HepG2 (cell line): Measurements from ENCODE around the gene AQP10. TPM values are rescaled to one million over a fixed set of nuclear protein-coding genes. Genes with fewer than 3 reads are reported as not detected.
A peak's percentile ranks its signal among the peaks of the same experiment; 100 is the strongest.

ENCODE experiments used
- ATF7 ChIP-seq, 2 experiments: fragments of 450-650 bp in 1 of 2; sonication (generic) in 1 of 2; formaldehyde crosslinking in 1 of 2; IDR thresholded peaks; 2 replicates each; pipeline versions ENCODE4 v1.4.0 to v1.6.1; 2016 to 2020; ENCODE audit warnings: antibody characterized with exemption in 1 of 2, mild to moderate bottlenecking in 1 of 2, missing genetic modification reagents in 1 of 2
- HOXD1 ChIP-seq: sonication (generic); formaldehyde crosslinking; IDR thresholded peaks from 2 replicates; pipeline ENCODE4 v1.5.0; 2020; ENCODE audit warnings: missing genetic modification reagents
- MAFF ChIP-seq: IDR thresholded peaks from 2 replicates; pipeline ENCODE4 v1.6.1; 2011; ENCODE audit warnings: low read depth, low read length, improper control_type of control experiment
- MTA3 ChIP-seq: sonication (generic); formaldehyde crosslinking; IDR thresholded peaks from 2 replicates; pipeline ENCODE4 v1.4.0; 2020; ENCODE audit warnings: missing genetic modification reagents
- NFE2 ChIP-seq: sonication (generic); formaldehyde crosslinking; IDR thresholded peaks from 2 replicates; pipeline ENCODE4 v1.4.0; 2020; ENCODE audit warnings: missing genetic modification reagents
- PCBP2 ChIP-seq: fragments of 200-400 bp; formaldehyde crosslinking; optimal IDR thresholded peaks from 2 replicates; pipeline ENCODE3; 2018; ENCODE audit warnings: low read length, low read depth; ENCODE audit not compliant: poor library complexity, severe bottlenecking
- PHF20 ChIP-seq: sonication (generic); formaldehyde crosslinking; IDR thresholded peaks from 2 replicates; pipeline ENCODE4 v1.5.0; 2020; ENCODE audit warnings: mild to moderate bottlenecking, missing genetic modification reagents
- PTBP1 ChIP-seq: fragments of 200-400 bp; formaldehyde crosslinking; IDR thresholded peaks from 2 replicates; pipeline ENCODE4 v1.6.1; 2018; ENCODE audit warnings: low read length, low read depth; ENCODE audit not compliant: poor library complexity, severe bottlenecking
- SIX1 ChIP-seq: sonication (generic); formaldehyde crosslinking; IDR thresholded peaks from 2 replicates; pipeline ENCODE4 v1.4.0; 2020; ENCODE audit warnings: missing genetic modification reagents, borderline replicate concordance
- SMARCE1 ChIP-seq: fragments of 450-650 bp; IDR thresholded peaks from 2 replicates; pipeline ENCODE4 v1.6.1; 2017; ENCODE audit warnings: borderline replicate concordance
- ZBTB33 ChIP-seq: sonication (generic); formaldehyde crosslinking; IDR thresholded peaks from 2 replicates; pipeline ENCODE4 v1.4.0; 2020; ENCODE audit warnings: missing genetic modification reagents
- ZBTB46 ChIP-seq: sonication (generic); formaldehyde crosslinking; IDR thresholded peaks from 2 replicates; pipeline ENCODE4 v1.4.0; 2020; ENCODE audit warnings: mild to moderate bottlenecking, missing genetic modification reagents, borderline replicate concordance
- ZNF232 ChIP-seq: sonication (generic); formaldehyde crosslinking; IDR thresholded peaks from 2 replicates; pipeline ENCODE4 v1.4.0; 2020; ENCODE audit warnings: missing genetic modification reagents, borderline replicate concordance
- ZNF589 ChIP-seq: sonication (generic); formaldehyde crosslinking; conservative IDR thresholded peaks from 2 replicates; pipeline ENCODE4 v1.8.0; 2022; ENCODE audit warnings: mild to moderate bottlenecking, moderate library complexity, missing genetic modification reagents
- ZNF768 ChIP-seq: sonication (generic); formaldehyde crosslinking; IDR thresholded peaks from 2 replicates; pipeline ENCODE4 v1.4.0; 2020; ENCODE audit warnings: missing genetic modification reagents
- polyA plus RNA-seq, 8 experiments: library from polyadenylated mRNA; depleted of rRNA in 3 of 8; stranded (reverse) in 7 of 8; unstranded in 1 of 8; fragments of >200 nt; fragmentation: Illumina TruSeq in 4 of 8; extraction: Trizol in 4 of 8; gene quantifications; 2 replicates each; pipeline versions ENCODE4 v1.2.1 to v1.2.3, GENCODE V29; 2011 to 2016; ENCODE audit warnings: low read depth in 4 of 8, missing spikeins in 1 of 8, mixed read lengths in 1 of 8; ENCODE audit not compliant: insufficient read depth in 1 of 8
- total RNA-seq, 5 experiments: library from RNA; depleted of rRNA; stranded (reverse); fragments of >200 nt; fragmentation: Illumina TruSeq; extraction: Trizol; gene quantifications; 2 replicates each; pipeline ENCODE4 v1.2.3, GENCODE V29; 2016; ENCODE audit warnings: low read depth in 1 of 5
- TF ChIP-seq, protein P1 (sequence below): sonication (generic); formaldehyde crosslinking; IDR thresholded peaks from 2 replicates; pipeline ENCODE4 v1.9.0; 2021; ENCODE audit warnings: missing genetic modification reagents, borderline replicate concordance
- TF ChIP-seq, protein P2 (sequence below): sonication (generic); formaldehyde crosslinking; IDR thresholded peaks from 2 replicates; pipeline ENCODE4 v1.4.0; 2020; ENCODE audit warnings: missing genetic modification reagents

The AQP10 gene
- total and polyA plus RNA-seq, 2 of the 13 experiments (the other 11 are each of a cell fraction or from before 2014, with no cell fraction given): 0.30 TPM; not detected in 1

DNA sequence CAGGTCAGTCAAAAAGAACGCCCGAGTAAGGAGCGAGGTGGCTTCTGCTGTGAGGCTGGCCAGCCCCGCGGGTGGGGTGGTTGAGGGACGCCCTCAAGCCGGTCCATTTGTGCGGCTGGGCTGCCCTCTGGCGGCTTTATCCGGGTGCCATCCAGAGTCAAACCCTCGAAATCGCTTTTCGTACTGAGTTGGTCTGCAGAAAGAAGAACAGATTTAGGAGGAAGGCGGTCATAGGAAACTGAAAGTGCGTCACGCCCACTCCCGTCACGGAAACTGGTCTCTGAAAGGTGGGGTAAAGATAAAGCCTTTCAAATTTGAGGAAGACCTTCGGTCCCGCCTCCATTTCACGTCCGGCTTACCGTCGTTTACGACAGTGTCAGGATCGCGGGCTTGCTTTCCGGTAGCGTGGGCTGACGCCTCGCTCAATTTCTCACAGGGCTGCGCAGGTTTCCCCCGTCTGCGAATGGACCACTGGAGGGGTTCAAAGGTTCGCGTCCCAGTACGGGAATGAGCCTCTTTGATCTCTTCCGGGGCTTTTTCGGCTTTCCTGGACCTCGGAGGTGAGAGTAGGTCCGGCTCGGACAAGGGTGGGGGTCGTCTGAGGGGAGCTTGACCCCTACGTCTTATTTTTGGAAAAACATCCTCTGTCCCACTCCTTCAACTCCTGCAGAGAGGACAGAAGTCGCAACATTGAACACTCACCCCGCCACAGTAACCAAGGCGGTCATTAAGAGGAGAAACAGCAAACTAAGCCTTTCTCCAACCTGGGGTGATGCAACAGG lies 48.5 kb upstream of the AQP10 start, which contains the start of gene HAX1 (continued):
- TF ChIP-seq PTBP1: no peak
- 0 out of 2 replicates have a peak, but pooled peaks have one; percentile 2 for TF ChIP-seq ZNF768 (CRISPR knock-in tag)
- TF ChIP-seq ZNF589 (CRISPR knock-in tag): no peak
- TF ChIP-seq NFE2: no peak
- no peak for TF ChIP-seq MTA3
- no peak for TF ChIP-seq HOXD1
- TF ChIP-seq SMARCE1: no peak
- no peak for TF ChIP-seq ZNF232 (CRISPR knock-in tag)
- no peak for TF ChIP-seq PCBP2
- TF ChIP-seq ZBTB33 (CRISPR knock-in tag): 0 out of 2 replicates have a peak, but pooled peaks have one; percentile 8
- TF ChIP-seq SIX1: no peak
- no peak for TF ChIP-seq ATF7 (IDR thresholded peaks at IDR 0.05)
- TF ChIP-seq ATF7 (CRISPR knock-in tag; IDR thresholded peaks at IDR 0.05): no peak
- TF ChIP-seq, protein P1, sequence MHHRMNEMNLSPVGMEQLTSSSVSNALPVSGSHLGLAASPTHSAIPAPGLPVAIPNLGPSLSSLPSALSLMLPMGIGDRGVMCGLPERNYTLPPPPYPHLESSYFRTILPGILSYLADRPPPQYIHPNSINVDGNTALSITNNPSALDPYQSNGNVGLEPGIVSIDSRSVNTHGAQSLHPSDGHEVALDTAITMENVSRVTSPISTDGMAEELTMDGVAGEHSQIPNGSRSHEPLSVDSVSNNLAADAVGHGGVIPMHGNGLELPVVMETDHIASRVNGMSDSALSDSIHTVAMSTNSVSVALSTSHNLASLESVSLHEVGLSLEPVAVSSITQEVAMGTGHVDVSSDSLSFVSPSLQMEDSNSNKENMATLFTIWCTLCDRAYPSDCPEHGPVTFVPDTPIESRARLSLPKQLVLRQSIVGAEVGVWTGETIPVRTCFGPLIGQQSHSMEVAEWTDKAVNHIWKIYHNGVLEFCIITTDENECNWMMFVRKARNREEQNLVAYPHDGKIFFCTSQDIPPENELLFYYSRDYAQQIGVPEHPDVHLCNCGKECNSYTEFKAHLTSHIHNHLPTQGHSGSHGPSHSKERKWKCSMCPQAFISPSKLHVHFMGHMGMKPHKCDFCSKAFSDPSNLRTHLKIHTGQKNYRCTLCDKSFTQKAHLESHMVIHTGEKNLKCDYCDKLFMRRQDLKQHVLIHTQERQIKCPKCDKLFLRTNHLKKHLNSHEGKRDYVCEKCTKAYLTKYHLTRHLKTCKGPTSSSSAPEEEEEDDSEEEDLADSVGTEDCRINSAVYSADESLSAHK (CRISPR knock-in tag): no peak
- TF ChIP-seq, protein P2, sequence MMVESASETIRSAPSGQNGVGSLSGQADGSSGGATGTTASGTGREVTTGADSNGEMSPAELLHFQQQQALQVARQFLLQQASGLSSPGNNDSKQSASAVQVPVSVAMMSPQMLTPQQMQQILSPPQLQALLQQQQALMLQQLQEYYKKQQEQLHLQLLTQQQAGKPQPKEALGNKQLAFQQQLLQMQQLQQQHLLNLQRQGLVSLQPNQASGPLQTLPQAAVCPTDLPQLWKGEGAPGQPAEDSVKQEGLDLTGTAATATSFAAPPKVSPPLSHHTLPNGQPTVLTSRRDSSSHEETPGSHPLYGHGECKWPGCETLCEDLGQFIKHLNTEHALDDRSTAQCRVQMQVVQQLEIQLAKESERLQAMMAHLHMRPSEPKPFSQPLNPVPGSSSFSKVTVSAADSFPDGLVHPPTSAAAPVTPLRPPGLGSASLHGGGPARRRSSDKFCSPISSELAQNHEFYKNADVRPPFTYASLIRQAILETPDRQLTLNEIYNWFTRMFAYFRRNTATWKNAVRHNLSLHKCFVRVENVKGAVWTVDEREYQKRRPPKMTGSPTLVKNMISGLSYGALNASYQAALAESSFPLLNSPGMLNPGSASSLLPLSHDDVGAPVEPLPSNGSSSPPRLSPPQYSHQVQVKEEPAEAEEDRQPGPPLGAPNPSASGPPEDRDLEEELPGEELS (CRISPR knock-in tag): peak; percentile 27; the same call in 1 of the 2 replicates
- no peak for TF ChIP-seq MAFF
- no peak for TF ChIP-seq ZBTB46
- peak; percentile 97 for TF ChIP-seq PHF20 (CRISPR knock-in tag)
